ENCODE data around the gene SMIM34.

SMIM34 gene

GRCh38 chr21:34372321-34372720 is 51.4 kb downstream of the SMIM34 start:
- DNase-seq: no peak

GRCh38 chr21:34369741-34370140 is 54.0 kb downstream of the SMIM34 start:
- DNase-seq: no peak
